GM18873 (cell line): ENCODE measurements around the gene UBE2G1.

ENCODE experiments used
- ATAC-seq: cut with Tn5 transposase; IDR thresholded peaks from one replicate; pipeline ENCODE4 v1.9.1; 2021; ENCODE audit warnings: mild to moderate bottlenecking, moderate library complexity, moderate number of reproducible peaks; ENCODE audit not compliant: unreplicated experiment, low FRiP score

The UBE2G1 gene

GRCh38 chr17:4340914-4341615, 25.4 kb downstream of the UBE2G1 start:
- no peak for ATAC-seq

GRCh38 chr17:4334776-4335584, 31.5 kb downstream of the UBE2G1 start:
- ATAC-seq = no peak

GRCh38 chr17:4334332-4334731, 32.1 kb downstream of the UBE2G1 start:
- no peak for ATAC-seq

- no peak for ATAC-seq
Observed at GRCh38 chr17:4333041-4333440, 33.4 kb downstream of the UBE2G1 start.

- no peak for ATAC-seq
Observed at GRCh38 chr17:4332296-4332970, 34.0 kb downstream of the UBE2G1 start.

- ATAC-seq = no peak
Observed at GRCh38 chr17:4331614-4332013, 34.9 kb downstream of the UBE2G1 start.

GRCh38 chr17:4329838-4330237, 36.6 kb downstream of the UBE2G1 start:
- no peak for ATAC-seq

GRCh38 chr17:4327606-4328005, 38.9 kb downstream of the UBE2G1 start:
- ATAC-seq = no peak

GRCh38 chr17:4326608-4327007, 39.9 kb downstream of the UBE2G1 start:
- no peak for ATAC-seq

- ATAC-seq = no peak
Observed at GRCh38 chr17:4326112-4326511, 40.4 kb downstream of the UBE2G1 start.

- no peak for ATAC-seq
Observed at GRCh38 chr17:4324463-4324862, 42.0 kb downstream of the UBE2G1 start.

GRCh38 chr17:4319221-4319620, 47.3 kb downstream of the UBE2G1 start:
- ATAC-seq = no peak

- no peak for ATAC-seq
Observed at GRCh38 chr17:4318596-4318995, 47.9 kb downstream of the UBE2G1 start.

GRCh38 chr17:4318186-4318585, 48.3 kb downstream of the UBE2G1 start:
- ATAC-seq = no peak

GRCh38 chr17:4317610-4318009, 48.9 kb downstream of the UBE2G1 start:
- ATAC-seq = no peak

GRCh38 chr17:4316648-4317047, 49.8 kb downstream of the UBE2G1 start:
- no peak for ATAC-seq

- no peak for ATAC-seq
Observed at GRCh38 chr17:4314618-4315017, 51.9 kb downstream of the UBE2G1 start.

- no peak for ATAC-seq
Observed at GRCh38 chr17:4314179-4314578, 52.3 kb downstream of the UBE2G1 start.

- ATAC-seq = no peak
Observed at GRCh38 chr17:4313221-4314114, 53.0 kb downstream of the UBE2G1 start.

- ATAC-seq = no peak
Observed at GRCh38 chr17:4310354-4311060, 56.0 kb downstream of the UBE2G1 start.
